Endothelial cell of umbilical vein (primary cell): Measurements from ENCODE around the gene GALNT9. TPM values are rescaled to one million over a fixed set of nuclear protein-coding genes. Genes with fewer than 3 reads are reported as not detected.

ENCODE experiments used
- BruUV-seq: library from RNA; stranded (reverse); fragments of 400-500 nt; replicated peaks from 2 replicates; lab custom pipeline; 2021; lab: Mats Ljungman, UMichigan
- CTCF ChIA-PET: fragments of 300-600, 350-600 bp; sonication (Branson Sonifier 250); formaldehyde crosslinking; loops from one replicate; lab custom pipeline; 2021; ENCODE audit warnings: antibody characterized with exemption, inconsistent platforms; lab: Charles Lee
- POLR2A ChIA-PET: fragments of 300-600, 350-600 bp; sonication (Branson Sonifier 250); formaldehyde crosslinking; loops from one replicate; lab custom pipeline; 2021; ENCODE audit warnings: antibody characterized with exemption, inconsistent platforms; lab: Charles Lee
- DNase-seq: peaks from one replicate; pipeline ENCODE4 v3.0.0-alpha.2; 2011; ENCODE audit warnings: low read depth, low spot score
- FAIRE-seq: peaks from 2 replicates; lab custom pipeline; 2011; peaks lifted over from hg19 to GRCh38; lab: Jason Lieb, UNC
- H2AFZ ChIP-seq: 2 replicates; pipeline ENCODE4 v1.6.0; 2012; ENCODE audit warnings: low read depth, low read length, control low read depth, inconsistent platforms
- H3K27ac ChIP-seq: 2 replicates; pipeline ENCODE4 v1.5.1; 2011; ENCODE audit warnings: low read depth, mild to moderate bottlenecking, control low read depth, low read length, moderate library complexity; ENCODE audit not compliant: insufficient read depth
- H3K27me3 ChIP-seq, 2 experiments: 2 replicates each; pipeline versions ENCODE4 v1.6.0 to v1.6.1; 2011; ENCODE audit warnings: low read length in 2 of 2, mixed read lengths in 1 of 2; ENCODE audit not compliant: control insufficient read depth in 2 of 2, insufficient read depth in 2 of 2
- H3K36me3 ChIP-seq, 2 experiments: 2 replicates in 1 of 2; 3 replicates in 1 of 2; pipeline ENCODE4 v1.5.1; 2011; ENCODE audit warnings: low read length in 2 of 2, mild to moderate bottlenecking in 1 of 2, moderate library complexity in 1 of 2; ENCODE audit not compliant: control insufficient read depth in 2 of 2, insufficient read depth in 2 of 2; ENCODE audit errors: extremely low read depth in 1 of 2
- H3K4me1 ChIP-seq: 3 replicates; pipeline ENCODE4 v1.5.1; 2011; ENCODE audit warnings: mild to moderate bottlenecking, low read length; ENCODE audit not compliant: control insufficient read depth, insufficient read depth; ENCODE audit errors: extremely low read depth
- H3K4me2 ChIP-seq: 2 replicates; pipeline ENCODE4 v1.6.1; 2011; ENCODE audit warnings: low read length, control low read depth, mixed read lengths; ENCODE audit not compliant: insufficient read depth
- H3K4me3 ChIP-seq, 3 experiments: fragments of 200-600 bp in 1 of 3; sonication (generic), shearing (Covaris generic) in 1 of 3; replicated peaks in 1 of 3; 2 replicates each; pipeline ENCODE4 v1.5.1; 2011 to 2016; ENCODE audit warnings: control low read depth in 3 of 3, low read length in 3 of 3, mild to moderate bottlenecking in 2 of 3, inconsistent platforms in 1 of 3, low read depth in 1 of 3, moderate library complexity in 1 of 3; ENCODE audit not compliant: insufficient read depth in 1 of 3
- H3K79me2 ChIP-seq: 2 replicates; pipeline ENCODE4 v1.6.0; 2012; ENCODE audit warnings: low read length, inconsistent platforms; ENCODE audit not compliant: control insufficient read depth, insufficient read depth
- H3K9ac ChIP-seq: replicated peaks from 2 replicates; pipeline ENCODE3; 2011; ENCODE audit warnings: low read length, control low read depth; ENCODE audit not compliant: insufficient read depth; ENCODE audit errors: extremely low read depth
- H3K9me1 ChIP-seq: replicated peaks from 3 replicates; pipeline ENCODE4 v1.6.0; 2011; ENCODE audit warnings: mild to moderate bottlenecking, low read length; ENCODE audit not compliant: control insufficient read depth, insufficient read depth; ENCODE audit errors: extremely low read depth
- H3K9me3 ChIP-seq: replicated peaks from 2 replicates; pipeline ENCODE4 v1.5.1; 2012; ENCODE audit warnings: low read length, inconsistent platforms; ENCODE audit not compliant: control insufficient read depth, insufficient read depth
- H4K20me1 ChIP-seq: replicated peaks from 2 replicates; pipeline ENCODE3; 2011; ENCODE audit warnings: mild to moderate bottlenecking, low read length; ENCODE audit not compliant: control insufficient read depth, insufficient read depth; ENCODE audit errors: extremely low read depth
- CTCF ChIP-seq, 2 donors: IDR thresholded peaks; 1 replicate in 1 of 2; 2 replicates in 1 of 2; pipeline ENCODE4 v1.5.1; 2011; ENCODE audit warnings: low read length in 2 of 2, mild to moderate bottlenecking in 2 of 2, moderate library complexity in 2 of 2, control low read depth in 1 of 2, inconsistent platforms in 1 of 2, low read depth in 1 of 2; ENCODE audit not compliant: insufficient read depth in 1 of 2; ENCODE audit errors: extremely low read depth in 1 of 2
- EZH2 ChIP-seq: IDR thresholded peaks from 2 replicates; pipeline ENCODE4 v1.6.1; 2012; ENCODE audit warnings: borderline replicate concordance, low read depth, mild to moderate bottlenecking, moderate library complexity, low read length, inconsistent platforms; ENCODE audit not compliant: severe bottlenecking
- FOS ChIP-seq: IDR thresholded peaks from 2 replicates; pipeline ENCODE4 v1.6.1; 2011; ENCODE audit warnings: mild to moderate bottlenecking, low read length, moderate library complexity, borderline replicate concordance; ENCODE audit not compliant: insufficient read depth
- GATA2 ChIP-seq: IDR thresholded peaks from 2 replicates; pipeline ENCODE4 v1.7.0; 2011; ENCODE audit warnings: low read depth, mild to moderate bottlenecking, moderate library complexity, mixed read lengths, low read length; ENCODE audit not compliant: insufficient read length, insufficient read depth
- JUN ChIP-seq: IDR thresholded peaks from 2 replicates; pipeline ENCODE4 v1.6.1; 2011; ENCODE audit warnings: borderline replicate concordance, low read depth; ENCODE audit not compliant: insufficient read length, insufficient read depth
- MAX ChIP-seq: IDR thresholded peaks from 2 replicates; pipeline ENCODE4 v1.6.1; 2011; ENCODE audit not compliant: insufficient read depth, insufficient read length
- MYC ChIP-seq: IDR thresholded peaks from one replicate; pipeline ENCODE4 v1.6.1; 2011; ENCODE audit warnings: mild to moderate bottlenecking, low read depth, low read length
- POLR2A ChIP-seq: IDR thresholded peaks from 2 replicates; pipeline ENCODE4 v1.6.1; 2012; ENCODE audit warnings: low read depth, mild to moderate bottlenecking, control low read depth, low read length
- POLR2AphosphoS5 ChIP-seq: IDR thresholded peaks from 2 replicates; pipeline ENCODE4 v1.6.1; 2012; ENCODE audit warnings: low read depth, mild to moderate bottlenecking, control low read depth, low read length, moderate library complexity; ENCODE audit not compliant: insufficient read depth
- dilution Hi-C: fragments of 300-500 bp; cut with MboI; formaldehyde crosslinking; loops from one replicate; pipeline ENCODE4 v1.15.0; 2019; ENCODE audit warnings: low sequenced_read_pairs; ENCODE audit not compliant: extremely low pct_ligation_motif_present
- intact Hi-C: fragments of 100-400 bp; cut with micrococcal nuclease; formaldehyde crosslinking; loops from one replicate; pipeline ENCODE4 v1.10.0; 2022
- polyA plus RNA-seq, 4 experiments: library from polyadenylated mRNA; depleted of rRNA in 3 of 4; stranded (reverse) in 3 of 4; unstranded in 1 of 4; fragments of >200 nt; gene quantifications; 2 replicates each; pipeline versions ENCODE4 v1.2.1 to v1.2.3, GENCODE V29; 2011 to 2012; ENCODE audit warnings: missing spikeins in 1 of 4
- total RNA-seq: library from RNA; stranded (reverse); gene quantifications from 2 replicates; pipeline ENCODE4 v1.2.3, GENCODE V29; 2021

GALNT9 gene
- total and polyA plus RNA-seq, 2 donors (not counting 3 experiments of a cell fraction or from before 2014, with no cell fraction given): 0.14 to 0.73 TPM

DNA sequence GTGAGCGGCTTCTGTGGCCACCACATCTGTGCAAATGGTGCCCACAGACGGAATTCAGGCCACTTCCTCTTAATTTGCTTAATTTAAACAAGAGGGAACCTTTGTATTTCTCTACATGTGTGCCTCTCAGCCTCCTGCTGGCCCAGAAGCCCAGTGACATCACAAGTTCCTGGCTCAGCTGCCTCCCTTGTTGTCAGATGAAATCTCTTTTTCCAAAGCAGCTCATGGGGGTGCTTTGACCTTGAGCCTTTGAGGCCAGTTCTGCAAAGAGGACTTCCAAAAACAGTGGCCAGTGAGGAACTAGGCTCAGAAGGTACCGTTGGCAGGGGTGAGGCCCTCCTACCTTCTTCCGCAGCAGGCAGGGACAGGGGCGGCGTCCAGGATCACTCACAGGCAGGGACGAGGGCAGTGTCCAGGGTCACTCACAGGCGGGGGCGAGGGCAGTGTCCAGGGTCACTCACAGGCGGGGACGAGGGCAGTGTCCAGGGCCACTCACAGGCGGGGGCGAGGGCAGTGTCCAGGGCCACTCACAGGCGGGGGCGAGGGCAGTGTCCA, 35.0 kb upstream of the GALNT9 start:
- CTCF ChIA-PET: no interaction called here

More for the DNA sequence above, 35.0 kb upstream of the GALNT9 start:
- H3K9ac ChIP-seq: no peak overlapping the region
- POLR2A ChIA-PET: no interaction called here
- no peak overlapping the region for H2AFZ ChIP-seq
- no TSS peak for BruUV-seq
- dilution Hi-C loops (no loop called here), intact Hi-C loops (no loop called here)
- H3K79me2 ChIP-seq: no peaks in the 10 kb centered on the region
- H3K9me1 ChIP-seq: no peaks in the 10 kb centered on the region
- TF ChIP-seq MAX (no peak), JUN (no peak), POLR2AphosphoS5 (no peak), EZH2 (no peak), POLR2A (no peak), MYC (no peak), CTCF (IDR thresholded peaks at IDR 0.05; ENCODE audit: extremely low read depth in 1 of 2, insufficient read depth in 1 of 2, low read depth in 1 of 2, low read length in 2 of 2) (no peak), FOS (no peak), GATA2 (no peak)
- DNase-seq (no peak), FAIRE-seq (no peak)
- H3K36me3 ChIP-seq: no peaks in the 10 kb centered on the region
- H3K27me3 ChIP-seq: no peaks in the 10 kb centered on the region
- H3K9me3 ChIP-seq: no peaks in the 10 kb centered on the region
- no peaks in the 10 kb centered on the region for H4K20me1 ChIP-seq
- H3K27ac ChIP-seq: no peak overlapping the region
- no peaks in the 10 kb centered on the region for H3K4me1 ChIP-seq
- no peak overlapping the region for H3K4me2 ChIP-seq
- H3K4me3 ChIP-seq: no peak overlapping the region
